ENCODE data around the gene FAM20A.

Gene FAM20A

GRCh38 chr17:68565661-68566441 is 35.3 kb downstream of the FAM20A start:
- in situ Hi-C loops (cut with HindIII; ENCODE audit: low sequenced_read_pairs) = no loop called here
- TF ChIP-seq, protein P1, sequence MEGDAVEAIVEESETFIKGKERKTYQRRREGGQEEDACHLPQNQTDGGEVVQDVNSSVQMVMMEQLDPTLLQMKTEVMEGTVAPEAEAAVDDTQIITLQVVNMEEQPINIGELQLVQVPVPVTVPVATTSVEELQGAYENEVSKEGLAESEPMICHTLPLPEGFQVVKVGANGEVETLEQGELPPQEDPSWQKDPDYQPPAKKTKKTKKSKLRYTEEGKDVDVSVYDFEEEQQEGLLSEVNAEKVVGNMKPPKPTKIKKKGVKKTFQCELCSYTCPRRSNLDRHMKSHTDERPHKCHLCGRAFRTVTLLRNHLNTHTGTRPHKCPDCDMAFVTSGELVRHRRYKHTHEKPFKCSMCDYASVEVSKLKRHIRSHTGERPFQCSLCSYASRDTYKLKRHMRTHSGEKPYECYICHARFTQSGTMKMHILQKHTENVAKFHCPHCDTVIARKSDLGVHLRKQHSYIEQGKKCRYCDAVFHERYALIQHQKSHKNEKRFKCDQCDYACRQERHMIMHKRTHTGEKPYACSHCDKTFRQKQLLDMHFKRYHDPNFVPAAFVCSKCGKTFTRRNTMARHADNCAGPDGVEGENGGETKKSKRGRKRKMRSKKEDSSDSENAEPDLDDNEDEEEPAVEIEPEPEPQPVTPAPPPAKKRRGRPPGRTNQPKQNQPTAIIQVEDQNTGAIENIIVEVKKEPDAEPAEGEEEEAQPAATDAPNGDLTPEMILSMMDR (IDR thresholded peaks at IDR 0.05; ENCODE audit: low read depth, low read length) = no peak
- no peak overlapping the region for H3K4me3 ChIP-seq (ENCODE audit: low read depth, low read length)
- DNase-seq (ENCODE audit: low read depth, low spot score) = no peak

DNA sequence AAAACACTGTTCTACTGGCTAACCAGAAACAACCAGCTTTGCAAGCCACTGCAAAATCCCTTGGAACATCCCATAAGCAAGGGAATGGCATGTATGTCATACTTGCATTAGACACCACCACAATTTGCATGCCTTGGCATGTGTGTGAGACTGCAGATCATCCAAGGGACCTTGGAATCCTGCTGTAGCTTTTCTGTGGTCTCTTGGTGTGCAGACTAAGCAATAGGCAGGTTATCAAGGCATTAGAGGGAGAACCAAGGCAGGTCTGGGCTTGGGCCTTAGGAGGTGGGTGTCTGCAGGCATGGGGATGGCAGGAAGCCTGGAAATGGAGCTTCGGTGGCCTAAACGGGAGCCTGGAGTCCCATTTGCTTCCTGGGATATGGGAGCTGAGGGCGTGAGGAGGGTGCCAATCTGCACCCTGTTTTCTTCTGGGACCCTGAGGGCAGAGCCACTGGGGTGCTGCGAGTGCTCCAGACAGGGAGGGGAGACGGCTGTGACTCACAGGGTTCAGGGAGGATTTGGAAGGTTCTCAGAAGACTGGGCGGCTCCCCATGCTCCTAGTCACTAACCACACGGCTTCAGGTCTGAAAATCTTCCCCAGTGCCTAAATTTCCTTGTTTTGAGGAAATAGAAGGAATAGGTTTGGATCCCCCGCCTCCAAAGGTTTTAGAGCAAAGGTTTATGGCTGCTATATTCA is 36.6 kb downstream of the FAM20A start:
- H3K4me3 ChIP-seq (ENCODE audit: low read depth, low read length) = no peak overlapping the region
- TF ChIP-seq, protein P1 (IDR thresholded peaks at IDR 0.05; ENCODE audit: low read depth, low read length) = no peak
- no peak for DNase-seq (ENCODE audit: low read depth, low spot score)
- in situ Hi-C loops (cut with HindIII; ENCODE audit: low sequenced_read_pairs) = no loop called here

DNA sequence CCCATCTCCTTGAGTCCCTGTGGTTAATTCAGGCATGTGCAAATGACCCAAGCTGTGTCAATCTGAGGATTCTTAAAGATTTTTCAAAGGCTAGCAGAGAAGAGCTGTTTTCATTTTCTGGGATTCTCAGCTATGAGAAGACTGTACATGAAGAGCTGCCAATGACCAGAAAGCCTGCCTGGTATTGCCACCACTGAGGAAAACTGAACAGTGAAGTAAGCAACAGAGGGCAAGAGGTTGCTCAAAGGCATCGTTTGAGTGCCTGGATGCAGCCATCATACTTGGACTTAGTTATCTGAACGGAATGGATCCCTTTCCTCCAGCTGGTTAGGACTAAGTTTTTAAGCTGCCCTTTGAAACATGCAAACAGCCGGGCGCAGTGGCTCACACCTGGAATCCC is 38.4 kb downstream of the FAM20A start:
- H3K4me3 ChIP-seq (ENCODE audit: low read depth, low read length) = no peak overlapping the region
- in situ Hi-C loops (cut with HindIII; ENCODE audit: low sequenced_read_pairs) = no loop called here
- TF ChIP-seq, protein P1 (IDR thresholded peaks at IDR 0.05; ENCODE audit: low read depth, low read length) = no peak
- no peak for DNase-seq (ENCODE audit: low read depth, low spot score)

- in situ Hi-C loops (cut with HindIII; ENCODE audit: low sequenced_read_pairs) = no loop called here
- H3K4me3 ChIP-seq (ENCODE audit: low read depth, low read length) = no peak overlapping the region
- TF ChIP-seq, protein P1 (IDR thresholded peaks at IDR 0.05; ENCODE audit: low read depth, low read length) = no peak
- DNase-seq (ENCODE audit: low read depth, low spot score) = no peak
These were observed 40.0 kb downstream of the FAM20A start for GRCh38 chr17:68560966-68561720.

GRCh38 chr17:68559316-68559715 is 41.9 kb downstream of the FAM20A start:
- DNase-seq (ENCODE audit: low read depth, low spot score) = no peak
- no peak overlapping the region for H3K4me3 ChIP-seq (ENCODE audit: low read depth, low read length)
- in situ Hi-C loops (cut with HindIII; ENCODE audit: low sequenced_read_pairs) = no loop called here
- TF ChIP-seq, protein P1 (IDR thresholded peaks at IDR 0.05; ENCODE audit: low read depth, low read length) = no peak

- H3K4me3 ChIP-seq (ENCODE audit: low read depth, low read length) = no peak overlapping the region
- in situ Hi-C loops (cut with HindIII; ENCODE audit: low sequenced_read_pairs) = no loop called here
- no peak for DNase-seq (ENCODE audit: low read depth, low spot score)
- TF ChIP-seq, protein P1 (IDR thresholded peaks at IDR 0.05; ENCODE audit: low read depth, low read length) = no peak
These were observed 44.6 kb downstream of the FAM20A start for GRCh38 chr17:68556551-68556950.

Data from astrocyte of the spinal cord (primary cell).